A549 (cell line): ENCODE measurements around the gene TREML2. TPM values are rescaled to one million over a fixed set of nuclear protein-coding genes. Genes with fewer than 3 reads are reported as not detected.

Experiments
- CHD4 ChIP-seq: fragments of 200-600 bp; sonication (generic); IDR thresholded peaks from 2 replicates; pipeline ENCODE4 v1.6.1; 2016; ENCODE audit warnings: antibody characterized with exemption, mild to moderate bottlenecking, borderline replicate concordance
- HOXA7 ChIP-seq: fragments of 250-450 bp; sonication (Bioruptor Pico); IDR thresholded peaks from 2 replicates; pipeline ENCODE4 v1.5.0; 2020; ENCODE audit warnings: mild to moderate bottlenecking, moderate library complexity
- polyA plus RNA-seq, 4 experiments: library from polyadenylated mRNA; depleted of rRNA in 3 of 4; stranded (reverse); fragments of >200 nt; fragmentation: RNase III in 1 of 4; extraction: RNeasy Plus Mini Kit Qiagen cat#74134 plus additional on column Dnase treatment in 1 of 4; gene quantifications; 2 replicates in 3 of 4; 3 replicates in 1 of 4; pipeline ENCODE4 v1.2.3, GENCODE V29; 2011 to 2017
- small RNA-seq, 6 experiments: library from RNA; depleted of rRNA; stranded (forward); fragments of <200 nt; gene quantifications; one replicate each; pipeline ENCODE3, GENCODE V24; 2012
- TF ChIP-seq, protein P1 (sequence below): IDR thresholded peaks from 2 replicates; pipeline ENCODE4 v1.6.1; 2012

Gene TREML2
- polyA plus RNA-seq, 2 of the 4 experiments (the other 2 are of a cell fraction) = not detected

DNA sequence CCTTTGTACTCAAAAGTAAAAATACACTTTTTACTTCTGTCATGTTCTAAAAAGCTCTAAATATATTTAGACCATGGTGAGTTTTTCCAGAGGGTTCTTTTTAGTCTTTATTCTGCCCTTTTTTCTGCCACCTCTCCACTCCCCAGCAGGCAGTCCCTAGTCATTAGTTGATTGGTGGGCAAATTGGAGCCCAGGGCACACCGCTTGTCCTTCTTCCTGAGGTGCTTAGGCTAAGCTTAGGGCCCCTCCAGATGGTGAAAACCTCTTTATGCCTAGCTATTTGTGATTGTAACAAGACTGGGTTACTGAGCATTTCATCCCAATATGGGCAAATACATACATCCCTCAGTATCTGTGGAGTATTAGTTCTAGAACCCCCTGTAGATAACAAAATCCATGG, 53.0 kb downstream of the TREML2 start (continued):
- TF ChIP-seq, protein P1, sequence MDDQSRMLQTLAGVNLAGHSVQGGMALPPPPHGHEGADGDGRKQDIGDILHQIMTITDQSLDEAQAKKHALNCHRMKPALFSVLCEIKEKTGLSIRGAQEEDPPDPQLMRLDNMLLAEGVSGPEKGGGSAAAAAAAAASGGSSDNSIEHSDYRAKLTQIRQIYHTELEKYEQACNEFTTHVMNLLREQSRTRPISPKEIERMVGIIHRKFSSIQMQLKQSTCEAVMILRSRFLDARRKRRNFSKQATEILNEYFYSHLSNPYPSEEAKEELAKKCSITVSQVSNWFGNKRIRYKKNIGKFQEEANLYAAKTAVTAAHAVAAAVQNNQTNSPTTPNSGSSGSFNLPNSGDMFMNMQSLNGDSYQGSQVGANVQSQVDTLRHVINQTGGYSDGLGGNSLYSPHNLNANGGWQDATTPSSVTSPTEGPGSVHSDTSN = no peak
- TF ChIP-seq HOXA7 (CRISPR knock-in tag) = no peak
- no peak for TF ChIP-seq CHD4

Small RNA genes within 50 kb of the gene (small RNA-seq; reads per million reads assigned to genes)
- gene AL391903.2 (0 reads per million in 6 experiments), gene RNA5SP207 (0.19 to 5.2 (median 0.47) reads per million in 6 experiments)

Other genes with a start within 250 kb of the TREML2 start
- gene UNC5CL, start 161.9 kb downstream of the TREML2 start, polyA plus RNA-seq (2011; rRNA removed) = 2.2 and 2.8 TPM in 2 replicates
- 0.79 to 1.2 TPM (median 1.1 TPM) in 3 replicates for gene UNC5CL, start 161.9 kb downstream of the TREML2 start, polyA plus RNA-seq (2017; fragmentation: RNase III; extraction: RNeasy Plus Mini Kit Qiagen cat#74134 plus additional on column Dnase treatment)
- gene TSPO2, start 158.7 kb downstream of the TREML2 start, polyA plus RNA-seq (2011; rRNA removed) = not detected in 2 replicates
- gene TSPO2, start 158.7 kb downstream of the TREML2 start, polyA plus RNA-seq (2017; fragmentation: RNase III; extraction: RNeasy Plus Mini Kit Qiagen cat#74134 plus additional on column Dnase treatment) = not detected in 3 replicates
- gene APOBEC2, start 147.9 kb downstream of the TREML2 start, polyA plus RNA-seq (2011; rRNA removed) = not detected in 2 replicates
- not detected in 3 replicates for gene APOBEC2, start 147.9 kb downstream of the TREML2 start, polyA plus RNA-seq (2017; fragmentation: RNase III; extraction: RNeasy Plus Mini Kit Qiagen cat#74134 plus additional on column Dnase treatment)
- gene OARD1, start 128.8 kb downstream of the TREML2 start, polyA plus RNA-seq (2011; rRNA removed) = 15.6 and 21.4 TPM in 2 replicates
- 26.2 to 28.5 TPM (median 26.4 TPM) in 3 replicates for gene OARD1, start 128.8 kb downstream of the TREML2 start, polyA plus RNA-seq (2017; fragmentation: RNase III; extraction: RNeasy Plus Mini Kit Qiagen cat#74134 plus additional on column Dnase treatment)
- gene NFYA, start 128.2 kb downstream of the TREML2 start, polyA plus RNA-seq (2011; rRNA removed) = 11.2 and 19.2 TPM in 2 replicates
- gene NFYA, start 128.2 kb downstream of the TREML2 start, polyA plus RNA-seq (2017; fragmentation: RNase III; extraction: RNeasy Plus Mini Kit Qiagen cat#74134 plus additional on column Dnase treatment) = 15.7 to 17.0 TPM (median 16.2 TPM) in 3 replicates
- not detected in 2 replicates for gene TREML1, start 46.8 kb downstream of the TREML2 start, polyA plus RNA-seq (2011; rRNA removed)
- not detected in 3 replicates for gene TREML1, start 46.8 kb downstream of the TREML2 start, polyA plus RNA-seq (2017; fragmentation: RNase III; extraction: RNeasy Plus Mini Kit Qiagen cat#74134 plus additional on column Dnase treatment)
- gene TREM2, start 38.0 kb downstream of the TREML2 start, polyA plus RNA-seq (2011; rRNA removed) = not detected in 2 replicates
- not detected in 3 replicates for gene TREM2, start 38.0 kb downstream of the TREML2 start, polyA plus RNA-seq (2017; fragmentation: RNase III; extraction: RNeasy Plus Mini Kit Qiagen cat#74134 plus additional on column Dnase treatment)
- gene TREML4, start 27.2 kb upstream of the TREML2 start, polyA plus RNA-seq (2011; rRNA removed) = not detected in 2 replicates
- gene TREML4, start 27.2 kb upstream of the TREML2 start, polyA plus RNA-seq (2017; fragmentation: RNase III; extraction: RNeasy Plus Mini Kit Qiagen cat#74134 plus additional on column Dnase treatment) = not detected in 3 replicates
- gene TREM1, start 85.5 kb upstream of the TREML2 start, polyA plus RNA-seq (2011; rRNA removed) = not detected in 2 replicates
- gene TREM1, start 85.5 kb upstream of the TREML2 start, polyA plus RNA-seq (2017; fragmentation: RNase III; extraction: RNeasy Plus Mini Kit Qiagen cat#74134 plus additional on column Dnase treatment) = not detected in 3 replicates
- not detected in 2 replicates for gene NCR2, start 134.5 kb upstream of the TREML2 start, polyA plus RNA-seq (2011; rRNA removed)
- gene NCR2, start 134.5 kb upstream of the TREML2 start, polyA plus RNA-seq (2017; fragmentation: RNase III; extraction: RNeasy Plus Mini Kit Qiagen cat#74134 plus additional on column Dnase treatment) = not detected in 3 replicates